K562 (cell line): ENCODE data around the gene PACRG. TPM values are rescaled to one million over a fixed set of nuclear protein-coding genes. Genes with fewer than 3 reads are reported as not detected.
A peak's percentile ranks its signal among the peaks of the same experiment; 100 is the strongest.

Source experiments
- ATAC-seq: fragments of 200-7000 bp; cut with Tn5 transposase; 3 replicates; pipeline ENCODE4 v1.9.1; 2020; ENCODE audit warnings: moderate library complexity
- BruUV-seq: library from RNA; stranded (reverse); fragments of 400-500 nt; replicated peaks from 2 replicates; lab custom pipeline; 2021; lab: Mats Ljungman, UMichigan
- CTCF ChIA-PET: fragments of 300-600 bp; formaldehyde crosslinking; extraction: SDS; loops from one replicate; lab custom pipeline; 2021; ENCODE audit warnings: low intra/inter-chr PET ratio; lab: Yijun Ruan, JAX
- POLR2A ChIA-PET: fragments of 300-600, 350-650 bp; sonication (Branson Sonifier 250); formaldehyde crosslinking; extraction: SDS; loops from one replicate; lab custom pipeline; 2021; ENCODE audit warnings: antibody characterized with exemption, inconsistent platforms; lab: Yijun Ruan, JAX
- DNase-seq, 4 experiments: peaks; one replicate each; pipeline versions ENCODE4 v3.0.0 to v3.0.0-alpha.2; 2011 to 2018; ENCODE audit warnings: low spot score in 3 of 4, mixed read lengths in 3 of 4; ENCODE audit errors: extremely low read depth in 1 of 4
- FAIRE-seq: peaks from 2 replicates; lab custom pipeline; 2011; peaks lifted over from hg19 to GRCh38; lab: Jason Lieb, UNC
- H2AFZ ChIP-seq: 2 replicates; pipeline ENCODE4 v1.6.0; 2011; ENCODE audit warnings: low read depth, low read length, control low read depth, inconsistent platforms
- H3K27ac ChIP-seq: fragments of 200-600 bp; 3 replicates; pipeline ENCODE4 v1.8.0; 2011; ENCODE audit warnings: low read depth, mild to moderate bottlenecking, control low read depth, inconsistent platforms, low read length, moderate library complexity, mixed read lengths; ENCODE audit errors: extremely low read depth
- H3K27me3 ChIP-seq, 2 experiments: fragments of 300-600 bp in 1 of 2; 2 replicates in 1 of 2; 3 replicates in 1 of 2; pipeline versions ENCODE4 v1.6.0 to v1.8.0; 2011; ENCODE audit warnings: inconsistent platforms in 2 of 2, low read length in 2 of 2, mild to moderate bottlenecking in 1 of 2, mixed read lengths in 1 of 2, moderate library complexity in 1 of 2; ENCODE audit not compliant: control insufficient read depth in 2 of 2, insufficient read depth in 2 of 2
- H3K36me3 ChIP-seq: fragments of 300-600 bp; 3 replicates; pipeline ENCODE4 v1.8.0; 2011; ENCODE audit warnings: mild to moderate bottlenecking, low read length, inconsistent platforms; ENCODE audit not compliant: control insufficient read depth, insufficient read depth
- H3K4me1 ChIP-seq, 2 experiments: fragments of 200-600 bp in 1 of 2; replicated peaks in 1 of 2; 2 replicates in 1 of 2; 3 replicates in 1 of 2; pipeline versions ENCODE4 v1.5.1 to v1.8.0; 2011; ENCODE audit warnings: inconsistent platforms in 2 of 2, low read length in 2 of 2, mild to moderate bottlenecking in 1 of 2, mixed read lengths in 1 of 2, moderate library complexity in 1 of 2; ENCODE audit not compliant: control insufficient read depth in 2 of 2, insufficient read depth in 2 of 2
- H3K4me2 ChIP-seq: 2 replicates; pipeline ENCODE4 v1.6.1; 2011; ENCODE audit warnings: low read length, control low read depth, inconsistent platforms, mixed read lengths; ENCODE audit not compliant: insufficient read depth
- H3K4me3 ChIP-seq: fragments of 200-600 bp; sonication (generic), shearing (Covaris generic); 2 replicates; pipeline ENCODE4 v1.5.1; 2016; ENCODE audit warnings: control low read depth, inconsistent platforms
- H3K79me2 ChIP-seq: fragments of 200-600 bp; 3 replicates; pipeline ENCODE4 v1.8.0; 2011; ENCODE audit warnings: low read length, inconsistent platforms; ENCODE audit not compliant: control insufficient read depth, insufficient read depth
- H3K9ac ChIP-seq, 2 experiments: 2 replicates each; pipeline versions ENCODE4 v1.6.0 to v1.6.1; 2011; ENCODE audit warnings: low read depth in 2 of 2, low read length in 2 of 2, control low read depth in 1 of 2, inconsistent platforms in 1 of 2, mild to moderate bottlenecking in 1 of 2, mixed read lengths in 1 of 2; ENCODE audit not compliant: insufficient read depth in 1 of 2
- H3K9me1 ChIP-seq: one replicate; pipeline ENCODE4 v1.6.0; 2011; ENCODE audit warnings: inconsistent platforms, mild to moderate bottlenecking, low read length, moderate library complexity; ENCODE audit not compliant: control insufficient read depth, insufficient read depth
- H3K9me3 ChIP-seq: replicated peaks from 2 replicates; pipeline ENCODE4 v1.5.1; 2011; ENCODE audit warnings: low read depth, low read length, inconsistent platforms; ENCODE audit not compliant: control insufficient read depth, insufficient read depth
- H4K20me1 ChIP-seq: replicated peaks from 2 replicates; pipeline ENCODE4 v1.6.1; 2011; ENCODE audit warnings: low read length, inconsistent platforms, mixed read lengths; ENCODE audit not compliant: control insufficient read depth, insufficient read depth
- CXXC5 ChIP-seq: fragments of 250-450 bp; sonication (Bioruptor Pico); IDR thresholded peaks from 2 replicates; pipeline ENCODE4 v1.8.0; 2022; ENCODE audit warnings: inconsistent platforms, mild to moderate bottlenecking, moderate library complexity
- FOXA3 ChIP-seq, 2 experiments: fragments of 450-650 bp in 1 of 2; sonication (generic) in 1 of 2; formaldehyde crosslinking; IDR thresholded peaks in 1 of 2; conservative IDR thresholded peaks in 1 of 2; 2 replicates each; pipeline versions ENCODE4 v1.4.0 to v1.8.0; 2020 to 2022; ENCODE audit warnings: mild to moderate bottlenecking in 2 of 2, missing genetic modification reagents in 1 of 2
- L3MBTL2 ChIP-seq: fragments of 450-650 bp; IDR thresholded peaks from 2 replicates; pipeline ENCODE4 v1.6.1; 2016; ENCODE audit warnings: mild to moderate bottlenecking, moderate library complexity
- MTF1 ChIP-seq: fragments of 250-450 bp; sonication (Bioruptor Pico); IDR thresholded peaks from 2 replicates; pipeline ENCODE4 v1.9.0; 2021; ENCODE audit warnings: moderate library complexity, mild to moderate bottlenecking, inconsistent platforms, borderline replicate concordance
- MYNN ChIP-seq, 2 experiments: sonication (generic); formaldehyde crosslinking in 1 of 2; IDR thresholded peaks; 2 replicates each; pipeline versions ENCODE4 v1.5.0 to v1.6.1; 2016 to 2020; ENCODE audit warnings: antibody characterized with exemption in 1 of 2, missing genetic modification reagents in 1 of 2
- NFE2L1 ChIP-seq: fragments of 450-650 bp; IDR thresholded peaks from 2 replicates; pipeline ENCODE4 v1.6.1; 2016; ENCODE audit warnings: missing genetic modification characterization, low read depth, mild to moderate bottlenecking, missing compliant biosample characterization, moderate library complexity, borderline replicate concordance
- WGBS: fragments of 100-300 bp; shearing (Covaris generic); methylation state at CpG from one replicate; pipeline ENCODE4 v1.1.6; 2016; ENCODE audit warnings: low coverage, mixed read lengths; ENCODE audit not compliant: insufficient coverage; ENCODE audit errors: missing lambda C conversion rate; 5-methylcytosine and 5-hydroxymethylcytosine counted together
- in situ Hi-C: fragments of 300-500 bp; cut with MboI; formaldehyde crosslinking; loops from 4 replicates; pipeline ENCODE4 v1.15.0; 2018; ENCODE audit warnings: inconsistent platforms, mixed read lengths
- intact Hi-C: fragments of 100-400 bp; cut with micrococcal nuclease; formaldehyde crosslinking; loops from 2 replicates; pipeline ENCODE4 v1.14.2; 2022
- polyA plus RNA-seq, 8 experiments: library from polyadenylated mRNA; depleted of rRNA in 4 of 8; stranded (reverse) in 5 of 8; unstranded in 3 of 8; fragments of >200 nt; fragmentation: Nextera tagmentation in 2 of 8; fragmentation: Illumina TruSeq in 1 of 8; extraction: Ambion mirVana in 2 of 8; extraction: Trizol in 1 of 8; gene quantifications; 2 replicates each; pipeline versions ENCODE4 v1.2.1 to v1.2.3, GENCODE V29; 2011 to 2014; ENCODE audit warnings: inconsistent platforms in 1 of 8, missing spikeins in 1 of 8
- total RNA-seq, 7 experiments: library from RNA; depleted of rRNA in 6 of 7; stranded (reverse); fragments of >200 nt in 6 of 7; fragmentation: Illumina TruSeq in 2 of 7; extraction: Trizol in 2 of 7; gene quantifications; 2 replicates each; pipeline versions ENCODE4 v1.2.1 to v1.2.3, GENCODE V29; 2011 to 2021; ENCODE audit warnings: low replicate concordance in 1 of 7
- TF ChIP-seq, protein P1 (sequence below): fragments of 250-450 bp; sonication (Bioruptor Pico); IDR thresholded peaks from 2 replicates; pipeline ENCODE4 v1.4.0; 2020; ENCODE audit warnings: mild to moderate bottlenecking
- TF ChIP-seq, protein P2 (sequence below), 3 experiments: fragments of 200-800 bp in 1 of 3; fragments of 250-450 bp in 1 of 3; fragments of 450-650 bp in 1 of 3; sonication (Bioruptor Pico) in 1 of 3; sonication (Bioruptor generic) in 1 of 3; formaldehyde crosslinking in 1 of 3; IDR thresholded peaks; 2 replicates each; pipeline versions ENCODE4 v1.6.1 to v1.8.0; 2016 to 2022; ENCODE audit warnings: mild to moderate bottlenecking in 2 of 3, missing genetic modification characterization in 2 of 3, missing compliant biosample characterization in 1 of 3, moderate library complexity in 1 of 3

Gene PACRG
- total and polyA plus RNA-seq, 9 of the 15 experiments (the other 6 are each of a cell fraction or from before 2014, with no cell fraction given), result 0.04 TPM; not detected in 8

- Histone ChIP-seq H3K9ac (no peak overlapping the region), H3K27ac (no peak overlapping the region), H3K9me1 (no peaks in the 10 kb centered on the region), H3K36me3 (no peaks in the 10 kb centered on the region), H4K20me1 (no peaks in the 10 kb centered on the region), H3K9me3 (no peaks in the 10 kb centered on the region), H2AFZ (no peak overlapping the region), H3K4me3 (no peak overlapping the region), H3K4me2 (no peak overlapping the region), H3K27me3 (peaks cover 3 to 19% of the 10 kb centered on the region in 2 experiments; a peak in 3 of 5 replicates), H3K4me1 (peaks cover 0 to 14% of the 10 kb centered on the region in 2 experiments; a peak in 3 of 5 replicates), H3K79me2 (no peaks in the 10 kb centered on the region)
- FAIRE-seq (no peak), ATAC-seq (no peak), DNase-seq (no peak)
- ChIA-PET CTCF (no interaction called here), POLR2A (interaction anchor here (0.7 to 1.4 kb wide), 3 partner anchors 9 to 31 kb away, joined by 3 to 5 read pairs (median 3); no protein-coding TSS in a partner anchor)
- WGBS, result 24% methylated on average over 9 of the region's 9 CpGs
- BruUV-seq, result no TSS peak
- TF ChIP-seq L3MBTL2, result peak; percentile 27; the same call in 1 of the 2 replicates
- TF ChIP-seq CXXC5 (CRISPR knock-in tag), result 0 out of 2 replicates have a peak, but pooled peaks have one; percentile 22
- TF ChIP-seq FOXA3 (CRISPR knock-in tag; conservative IDR thresholded peaks at IDR 0.05 in 1 of 2, IDR thresholded peaks at IDR 0.05 in 1 of 2), result no peak
- in situ Hi-C loops (no loop called here), intact Hi-C loops (no loop called here)
Measured at GRCh38 chr6:163179061-163179460, 451.3 kb downstream of the PACRG start.

- intact Hi-C loops, result loop anchor here (2.0 to 10.0 kb wide), 7 partner anchors 223 to 1748 kb away; no protein-coding TSS in a partner anchor
- H3K9ac ChIP-seq, result no peak overlapping the region
- TF ChIP-seq MTF1 (CRISPR knock-in tag) (no peak), MYNN (IDR thresholded peaks at IDR 0.05) (no peak), MYNN (CRISPR knock-in tag; IDR thresholded peaks at IDR 0.05) (no peak), NFE2L1 (tag) (no peak)
- TF ChIP-seq, protein P1, sequence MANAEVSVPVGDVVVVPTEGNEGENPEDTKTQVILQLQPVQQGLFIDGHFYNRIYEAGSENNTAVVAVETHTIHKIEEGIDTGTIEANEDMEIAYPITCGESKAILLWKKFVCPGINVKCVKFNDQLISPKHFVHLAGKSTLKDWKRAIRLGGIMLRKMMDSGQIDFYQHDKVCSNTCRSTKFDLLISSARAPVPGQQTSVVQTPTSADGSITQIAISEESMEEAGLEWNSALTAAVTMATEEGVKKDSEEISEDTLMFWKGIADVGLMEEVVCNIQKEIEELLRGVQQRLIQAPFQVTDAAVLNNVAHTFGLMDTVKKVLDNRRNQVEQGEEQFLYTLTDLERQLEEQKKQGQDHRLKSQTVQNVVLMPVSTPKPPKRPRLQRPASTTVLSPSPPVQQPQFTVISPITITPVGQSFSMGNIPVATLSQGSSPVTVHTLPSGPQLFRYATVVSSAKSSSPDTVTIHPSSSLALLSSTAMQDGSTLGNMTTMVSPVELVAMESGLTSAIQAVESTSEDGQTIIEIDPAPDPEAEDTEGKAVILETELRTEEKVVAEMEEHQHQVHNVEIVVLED (CRISPR knock-in tag), result no peak
- TF ChIP-seq, protein P2, sequence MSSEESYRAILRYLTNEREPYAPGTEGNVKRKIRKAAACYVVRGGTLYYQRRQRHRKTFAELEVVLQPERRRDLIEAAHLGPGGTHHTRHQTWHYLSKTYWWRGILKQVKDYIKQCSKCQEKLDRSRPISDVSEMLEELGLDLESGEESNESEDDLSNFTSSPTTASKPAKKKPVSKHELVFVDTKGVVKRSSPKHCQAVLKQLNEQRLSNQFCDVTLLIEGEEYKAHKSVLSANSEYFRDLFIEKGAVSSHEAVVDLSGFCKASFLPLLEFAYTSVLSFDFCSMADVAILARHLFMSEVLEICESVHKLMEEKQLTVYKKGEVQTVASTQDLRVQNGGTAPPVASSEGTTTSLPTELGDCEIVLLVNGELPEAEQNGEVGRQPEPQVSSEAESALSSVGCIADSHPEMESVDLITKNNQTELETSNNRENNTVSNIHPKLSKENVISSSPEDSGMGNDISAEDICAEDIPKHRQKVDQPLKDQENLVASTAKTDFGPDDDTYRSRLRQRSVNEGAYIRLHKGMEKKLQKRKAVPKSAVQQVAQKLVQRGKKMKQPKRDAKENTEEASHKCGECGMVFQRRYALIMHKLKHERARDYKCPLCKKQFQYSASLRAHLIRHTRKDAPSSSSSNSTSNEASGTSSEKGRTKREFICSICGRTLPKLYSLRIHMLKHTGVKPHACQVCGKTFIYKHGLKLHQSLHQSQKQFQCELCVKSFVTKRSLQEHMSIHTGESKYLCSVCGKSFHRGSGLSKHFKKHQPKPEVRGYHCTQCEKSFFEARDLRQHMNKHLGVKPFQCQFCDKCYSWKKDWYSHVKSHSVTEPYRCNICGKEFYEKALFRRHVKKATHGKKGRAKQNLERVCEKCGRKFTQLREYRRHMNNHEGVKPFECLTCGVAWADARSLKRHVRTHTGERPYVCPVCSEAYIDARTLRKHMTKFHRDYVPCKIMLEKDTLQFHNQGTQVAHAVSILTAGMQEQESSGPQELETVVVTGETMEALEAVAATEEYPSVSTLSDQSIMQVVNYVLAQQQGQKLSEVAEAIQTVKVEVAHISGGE (CRISPR knock-in tag; IDR thresholded peaks at IDR 0.05), result no peak
Measured at GRCh38 chr6:163179721-163180120, 451.9 kb downstream of the PACRG start.

More at GRCh38 chr6:163179721-163180120, 451.9 kb downstream of the PACRG start:
- H2AFZ ChIP-seq, result no peak overlapping the region
- peaks cover 3 to 19% of the 10 kb centered on the region in 2 experiments; a peak in 3 of 5 replicates for H3K27me3 ChIP-seq
- H3K9me3 ChIP-seq, result no peaks in the 10 kb centered on the region
- H3K27ac ChIP-seq, result no peak overlapping the region
- WGBS, result 12% methylated on average over 7 of the region's 7 CpGs
- H3K4me2 ChIP-seq, result no peak overlapping the region; the same call in 1 of the 2 replicates
- ChIA-PET POLR2A (interaction anchor here (0.8 kb wide), 1 partner anchor 8 kb away, joined by 3 read pairs; no protein-coding TSS in a partner anchor), CTCF (no interaction called here)
- no peak for DNase-seq
- H4K20me1 ChIP-seq, result no peaks in the 10 kb centered on the region
- no peak for ATAC-seq
- FAIRE-seq, result no peak
- in situ Hi-C loops, result loop anchor here (5.0 to 10.0 kb wide), 2 partner anchors 775 to 928 kb away; no protein-coding TSS in a partner anchor
- H3K36me3 ChIP-seq, result no peaks in the 10 kb centered on the region
- no peaks in the 10 kb centered on the region for H3K79me2 ChIP-seq
- BruUV-seq, result no TSS peak
- no peaks in the 10 kb centered on the region for H3K9me1 ChIP-seq
- H3K4me1 ChIP-seq, result peaks cover 0 to 14% of the 10 kb centered on the region in 2 experiments; a peak in 3 of 5 replicates
- no peak overlapping the region for H3K4me3 ChIP-seq
